Astrocyte (in vitro differentiated cells and primary cell): ENCODE results near the gene TTLL7. TPM values are rescaled to one million over a fixed set of nuclear protein-coding genes. Genes with fewer than 3 reads are reported as not detected.
A peak's percentile ranks its signal among the peaks of the same experiment; 100 is the strongest.

ENCODE experiments used
- DNase-seq: peaks from one replicate; pipeline ENCODE4 v3.0.0-alpha.2; 2010; ENCODE audit warnings: low read depth
- FAIRE-seq: peaks from 2 replicates; lab custom pipeline; 2011; peaks lifted over from hg19 to GRCh38; lab: Jason Lieb, UNC
- H2AFZ ChIP-seq: 2 replicates; pipeline ENCODE4 v1.6.0; 2012; ENCODE audit warnings: low read depth, low read length, inconsistent platforms
- H3K27ac ChIP-seq: 2 replicates; pipeline ENCODE4 v1.5.1; 2011; ENCODE audit warnings: low read depth, low read length, inconsistent platforms
- H3K27me3 ChIP-seq: 2 replicates; pipeline ENCODE4 v1.6.0; 2011; ENCODE audit warnings: low read length, inconsistent platforms; ENCODE audit not compliant: insufficient read depth
- H3K36me3 ChIP-seq: 2 replicates; pipeline ENCODE4 v1.5.1; 2011; ENCODE audit warnings: low read length, inconsistent platforms; ENCODE audit not compliant: insufficient read depth
- H3K4me1 ChIP-seq: 2 replicates; pipeline ENCODE4 v1.5.1; 2011; ENCODE audit warnings: low read length, inconsistent platforms; ENCODE audit not compliant: insufficient read depth
- H3K4me2 ChIP-seq: 2 replicates; pipeline ENCODE4 v1.6.0; 2012; ENCODE audit warnings: low read length, inconsistent platforms
- H3K4me3 ChIP-seq: 2 replicates; pipeline ENCODE4 v1.5.1; 2011; ENCODE audit warnings: low read depth, mild to moderate bottlenecking, low read length, inconsistent platforms; ENCODE audit not compliant: insufficient read depth
- H3K79me2 ChIP-seq: 2 replicates; pipeline ENCODE4 v1.6.0; 2012; ENCODE audit warnings: mild to moderate bottlenecking, low read length, inconsistent platforms; ENCODE audit not compliant: insufficient read depth
- H3K9ac ChIP-seq: 2 replicates; pipeline ENCODE4 v1.6.0; 2012; ENCODE audit warnings: mild to moderate bottlenecking, low read length, inconsistent platforms
- H3K9me3 ChIP-seq: 2 replicates; pipeline ENCODE4 v1.5.1; 2012; ENCODE audit warnings: low read depth, mild to moderate bottlenecking, low read length, inconsistent platforms; ENCODE audit not compliant: insufficient read depth
- H4K20me1 ChIP-seq: 2 replicates; pipeline ENCODE4 v1.6.0; 2012; ENCODE audit warnings: low read length, inconsistent platforms; ENCODE audit not compliant: insufficient read depth
- H3K27ac Mint-ChIP-seq: one replicate; pipeline ENCODE4 v1.8.0; 2021; ENCODE audit warnings: mild to moderate bottlenecking, mixed read lengths; ENCODE audit not compliant: unreplicated experiment
- H3K27me3 Mint-ChIP-seq: one replicate; pipeline ENCODE4 v1.8.0; 2021; ENCODE audit warnings: low read depth, mixed read lengths; ENCODE audit not compliant: unreplicated experiment
- H3K36me3 Mint-ChIP-seq: one replicate; pipeline ENCODE4 v1.8.0; 2021; ENCODE audit warnings: low read depth, mixed read lengths; ENCODE audit not compliant: unreplicated experiment
- H3K4me1 Mint-ChIP-seq: one replicate; pipeline ENCODE4 v1.8.0; 2021; ENCODE audit warnings: low read depth, mixed read lengths; ENCODE audit not compliant: unreplicated experiment
- H3K4me3 Mint-ChIP-seq: one replicate; pipeline ENCODE4 v1.8.0; 2021; ENCODE audit warnings: mild to moderate bottlenecking, moderate library complexity, mixed read lengths; ENCODE audit not compliant: unreplicated experiment
- H3K9me3 Mint-ChIP-seq: one replicate; pipeline ENCODE4 v1.8.0; 2021; ENCODE audit warnings: mild to moderate bottlenecking, mixed read lengths; ENCODE audit not compliant: unreplicated experiment
- CTCF ChIP-seq: IDR thresholded peaks from 2 replicates; pipeline ENCODE4 v1.5.1; 2011; ENCODE audit warnings: low read depth, mild to moderate bottlenecking, inconsistent platforms, low read length, moderate library complexity; ENCODE audit not compliant: insufficient read depth
- EZH2 ChIP-seq: IDR thresholded peaks from 2 replicates; pipeline ENCODE4 v1.6.1; 2012; ENCODE audit warnings: mild to moderate bottlenecking, low read length, inconsistent platforms; ENCODE audit not compliant: insufficient read depth
- total RNA-seq: library from RNA; stranded (reverse); gene quantifications from 2 replicates; pipeline ENCODE4 v1.2.1, GENCODE V29; 2021

Gene TTLL7
- total RNA-seq, 1 donor from 2014 or later: 28.5 TPM

- Mint-ChIP-seq H3K27ac (peak overlapping the region; percentile 73), H3K4me1 (peaks cover 18% of the 10 kb centered on the region), H3K27me3 (peaks cover 13% of the 10 kb centered on the region), H3K4me3 (peak overlapping the region; percentile 9), H3K9me3 (no peaks in the 10 kb centered on the region), H3K36me3 (no peaks in the 10 kb centered on the region)
- Histone ChIP-seq H3K36me3 (no peaks in the 10 kb centered on the region), H3K9me3 (no peaks in the 10 kb centered on the region), H4K20me1 (peaks cover 4% of the 10 kb centered on the region), H3K4me3 (no peak overlapping the region), H3K4me1 (peaks cover 6% of the 10 kb centered on the region), H2AFZ (no peak overlapping the region), H3K4me2 (peak overlapping the region; percentile 51), H3K9ac (no peak overlapping the region), H3K79me2 (peaks cover 6% of the 10 kb centered on the region), H3K27ac (no peak overlapping the region), H3K27me3 (no peaks in the 10 kb centered on the region)
- DNase-seq (peak; percentile 86), FAIRE-seq (no peak)
- TF ChIP-seq EZH2 (no peak), CTCF (no peak)
Measured at GRCh38 chr1:83996621-83997020, 2.3 kb downstream of the TTLL7 start.

- H3K79me2 ChIP-seq: peaks cover 6% of the 10 kb centered on the region
- DNase-seq: no peak
- H3K27ac ChIP-seq: no peak overlapping the region
- peaks cover 6% of the 10 kb centered on the region for H3K4me1 ChIP-seq
- H3K27ac Mint-ChIP-seq: peak overlapping the region; percentile 73
- H3K9ac ChIP-seq: no peak overlapping the region
- no peak overlapping the region for H3K4me3 Mint-ChIP-seq
- FAIRE-seq: no peak
- H3K4me1 Mint-ChIP-seq: peaks cover 18% of the 10 kb centered on the region
- H3K27me3 ChIP-seq: no peaks in the 10 kb centered on the region
- TF ChIP-seq CTCF (no peak), EZH2 (no peak)
- no peak overlapping the region for H2AFZ ChIP-seq
- H3K4me2 ChIP-seq: peak overlapping the region; percentile 51
- no peaks in the 10 kb centered on the region for H3K36me3 ChIP-seq
- no peaks in the 10 kb centered on the region for H3K36me3 Mint-ChIP-seq
- no peak overlapping the region for H3K4me3 ChIP-seq
- peaks cover 9% of the 10 kb centered on the region for H3K27me3 Mint-ChIP-seq
- no peaks in the 10 kb centered on the region for H3K9me3 ChIP-seq
- H4K20me1 ChIP-seq: peaks cover 4% of the 10 kb centered on the region
- H3K9me3 Mint-ChIP-seq: no peaks in the 10 kb centered on the region
Measured at GRCh38 chr1:83996191-83996590, 2.7 kb downstream of the TTLL7 start.

GRCh38 chr1:83995649-83996048 is 3.3 kb downstream of the TTLL7 start:
- Histone ChIP-seq H2AFZ (no peak overlapping the region), H3K9ac (no peak overlapping the region), H3K27me3 (no peaks in the 10 kb centered on the region), H3K4me3 (no peak overlapping the region), H3K4me1 (peaks cover 6% of the 10 kb centered on the region), H3K4me2 (no peak overlapping the region), H4K20me1 (peaks cover 4% of the 10 kb centered on the region), H3K9me3 (no peaks in the 10 kb centered on the region), H3K27ac (no peak overlapping the region), H3K79me2 (peaks cover 6% of the 10 kb centered on the region), H3K36me3 (no peaks in the 10 kb centered on the region)
- Mint-ChIP-seq H3K4me3 (no peak overlapping the region), H3K4me1 (peaks cover 18% of the 10 kb centered on the region), H3K9me3 (no peaks in the 10 kb centered on the region), H3K36me3 (no peaks in the 10 kb centered on the region), H3K27me3 (peaks cover 3% of the 10 kb centered on the region), H3K27ac (no peak overlapping the region)
- FAIRE-seq (no peak), DNase-seq (no peak)
- TF ChIP-seq EZH2 (no peak), CTCF (no peak)
